ENCODE results near the gene DGKD. TPM values are rescaled to one million over a fixed set of nuclear protein-coding genes. Genes with fewer than 3 reads are reported as not detected.
A peak's percentile ranks its signal among the peaks of the same experiment; 100 is the strongest.

DGKD gene
- total and polyA plus RNA-seq, 12 donors: 6.8 to 43.8 (median 16.5) TPM

DNA sequence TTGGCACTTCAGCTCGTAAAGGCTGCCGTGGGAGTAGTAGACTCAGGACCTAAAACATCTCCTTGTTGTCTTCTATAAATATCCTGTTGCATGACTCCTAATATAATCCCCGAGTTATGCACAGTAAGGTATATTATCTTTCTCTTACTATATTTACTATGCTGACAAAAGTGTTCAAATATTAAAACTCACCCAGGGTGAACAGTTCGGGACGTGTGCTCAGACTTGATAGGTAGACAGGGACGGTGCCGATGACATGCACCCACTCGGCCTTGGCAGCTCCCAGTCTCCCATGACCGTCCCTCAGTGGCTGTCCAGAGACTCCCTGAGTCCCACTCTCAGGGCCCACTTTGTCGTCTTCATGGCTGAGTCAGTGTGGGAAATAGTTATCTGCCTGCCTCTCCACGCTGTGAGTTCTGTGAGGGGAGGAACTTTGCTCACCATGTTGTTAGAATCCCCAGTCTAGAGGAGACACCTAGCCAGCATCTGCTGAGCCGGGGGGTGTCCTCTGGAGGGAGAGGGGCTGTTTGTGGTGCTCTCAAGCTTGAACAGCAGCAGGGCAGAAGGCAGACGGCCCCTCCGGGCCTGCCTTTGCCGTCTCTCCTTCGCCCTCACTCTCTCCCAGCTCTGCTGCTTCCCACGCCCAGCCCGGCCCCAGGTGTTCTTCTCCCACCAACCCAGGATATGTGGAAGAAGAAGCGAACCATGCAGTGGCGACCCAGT is 75.0 kb downstream of the DGKD start:
- intact Hi-C loops (cut with DNase I): no loop called here
- peak in 1 of 7 donors; percentile 7 for DNase-seq
- Histone ChIP-seq H3K9me3 (replicated peaks in 1 of 3) (no peaks in the 10 kb centered on the region), H3K27me3 (no peaks in the 10 kb centered on the region), H3K4me3 (no peak overlapping the region), H3K27ac (no peak overlapping the region), H3K36me3 (replicated peaks in 1 of 2) (no peaks in the 10 kb centered on the region), H3K4me1 (replicated peaks in 1 of 2) (no peaks in the 10 kb centered on the region)
- TF ChIP-seq CTCF (IDR thresholded peaks at IDR 0.05) (no peak), POLR2A (IDR thresholded peaks at IDR 0.05) (no peak)
- 92 to 97% (median 94%) methylated on average over 18 to 20 of the region's 20 CpGs for WGBS, 4 donors

DNA sequence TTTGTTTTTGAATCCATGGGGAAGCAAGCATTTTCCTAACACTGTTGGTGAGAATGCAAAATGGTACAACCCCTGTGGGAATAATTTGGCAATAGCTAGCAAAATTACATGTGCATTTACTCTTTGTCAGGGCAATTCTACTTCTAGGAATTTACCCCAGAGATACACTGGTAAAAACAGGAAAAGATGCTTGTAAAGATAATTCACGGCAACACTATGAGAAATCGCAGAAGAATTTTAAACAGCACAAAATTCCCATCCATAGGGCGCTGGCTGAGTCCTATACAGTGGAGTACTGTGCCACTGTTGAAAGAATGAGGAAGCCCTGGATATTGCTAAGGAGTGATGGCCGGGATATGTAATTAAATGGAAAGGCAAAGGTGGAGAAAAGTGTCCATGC is 75.8 kb downstream of the DGKD start:
- H3K4me3 ChIP-seq: no peak overlapping the region
- DNase-seq: peak in 1 of 7 donors; percentile 1
- no peak overlapping the region for H3K27ac ChIP-seq
- intact Hi-C loops (cut with DNase I): no loop called here
- no peaks in the 10 kb centered on the region for H3K27me3 ChIP-seq
- no peak for TF ChIP-seq CTCF (IDR thresholded peaks at IDR 0.05)
- 83 to 86% (median 84%) methylated on average over 4 of the region's 4 CpGs for WGBS, 4 donors
- no peaks in the 10 kb centered on the region for H3K4me1 ChIP-seq (replicated peaks in 1 of 2)
- H3K36me3 ChIP-seq (replicated peaks in 1 of 2): no peaks in the 10 kb centered on the region
- H3K9me3 ChIP-seq (replicated peaks in 1 of 3): no peaks in the 10 kb centered on the region

DNA sequence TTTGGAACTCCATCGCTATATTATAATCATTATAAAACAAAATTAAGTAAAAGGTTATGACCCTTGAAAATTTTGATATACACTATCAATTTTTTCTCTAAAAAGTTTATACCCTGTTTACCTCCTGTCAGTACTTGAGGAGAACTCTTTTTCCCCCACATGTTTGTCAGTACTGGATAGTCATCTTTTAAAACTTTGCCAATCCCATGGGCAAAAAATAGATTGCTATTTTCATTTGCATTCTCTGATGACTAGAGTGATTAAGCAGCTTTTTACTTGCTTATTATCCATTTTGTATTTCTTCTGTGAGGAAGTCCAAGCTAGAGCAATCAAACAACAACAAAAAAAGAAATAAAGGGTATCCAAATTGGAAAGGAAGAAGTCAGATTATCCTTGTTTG is 76.4 kb downstream of the DGKD start:
- intact Hi-C loops (cut with DNase I): no loop called here
- WGBS, 4 donors: 91 to 100% (median 98%) methylated on average over 1 of the region's 1 CpG
- H3K4me3 ChIP-seq: no peak overlapping the region
- no peaks in the 10 kb centered on the region for H3K4me1 ChIP-seq (replicated peaks in 1 of 2)
- H3K36me3 ChIP-seq (replicated peaks in 1 of 2): peaks cover 0 to 3% of the 10 kb centered on the region in 2 donors
- no peaks in the 10 kb centered on the region for H3K9me3 ChIP-seq (replicated peaks in 1 of 3)
- DNase-seq: no peak
- no peak for TF ChIP-seq CTCF (IDR thresholded peaks at IDR 0.05)
- no peak for TF ChIP-seq POLR2A (IDR thresholded peaks at IDR 0.05)
- H3K27ac ChIP-seq: no peak overlapping the region
- H3K27me3 ChIP-seq: no peaks in the 10 kb centered on the region

DNA sequence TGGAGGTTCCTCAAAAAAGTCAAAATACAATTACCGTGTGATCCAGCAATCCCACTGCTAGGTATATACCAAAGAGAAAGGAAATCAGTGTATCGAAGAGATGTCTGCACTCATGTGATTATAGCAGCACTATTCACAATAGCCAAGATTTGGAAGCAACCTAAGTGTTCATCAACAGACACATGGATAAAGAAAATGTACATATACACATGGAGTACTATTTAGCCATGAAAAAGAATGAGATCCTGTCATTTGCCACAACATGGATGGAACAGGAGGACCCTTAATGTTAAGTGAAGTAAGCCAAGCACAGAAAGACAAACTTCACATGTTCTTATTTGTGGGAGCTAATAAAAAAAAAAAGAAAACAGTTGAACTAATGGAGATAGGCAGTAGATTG is 78.7 kb downstream of the DGKD start:
- intact Hi-C loops (cut with DNase I): no loop called here
- no peak overlapping the region for H3K4me3 ChIP-seq
- no peaks in the 10 kb centered on the region for H3K4me1 ChIP-seq (replicated peaks in 1 of 2)
- no peaks in the 10 kb centered on the region for H3K9me3 ChIP-seq (replicated peaks in 1 of 3)
- no peaks in the 10 kb centered on the region for H3K27me3 ChIP-seq
- TF ChIP-seq POLR2A (IDR thresholded peaks at IDR 0.05): no peak
- TF ChIP-seq CTCF (IDR thresholded peaks at IDR 0.05): no peak
- no peak for DNase-seq
- 92 to 98% (median 96%) methylated on average over 2 of the region's 2 CpGs for WGBS, 4 donors
- no peak overlapping the region for H3K27ac ChIP-seq
- peaks cover 0 to 23% of the 10 kb centered on the region in 2 donors for H3K36me3 ChIP-seq (replicated peaks in 1 of 2)
